ENCODE results near the gene COL5A1. TPM values are rescaled to one million over a fixed set of nuclear protein-coding genes. Genes with fewer than 3 reads are reported as not detected.

Gene COL5A1
- total and polyA plus RNA-seq, 2 experiments from 2014 or later = 2.5 to 13.1 TPM

DNA sequence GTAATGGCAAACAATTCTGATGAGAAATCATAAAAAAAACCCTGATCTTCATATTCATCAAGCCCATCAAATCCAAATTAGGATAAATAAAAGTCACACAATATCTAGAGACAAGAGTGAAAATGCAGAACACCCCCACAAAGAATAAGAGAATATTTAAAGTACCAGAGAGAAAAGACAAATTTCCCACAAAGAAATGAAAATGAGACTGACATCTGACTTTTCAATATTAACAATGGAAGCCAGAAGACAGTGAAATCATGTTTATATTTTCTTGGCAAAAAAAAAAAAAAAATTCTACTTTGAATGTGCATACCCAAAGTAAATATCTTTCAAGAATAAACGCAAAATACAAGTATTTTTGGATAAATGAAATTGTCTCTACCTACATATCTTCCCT, 28.9 kb upstream of the COL5A1 start:
- no peak overlapping the region for H2AFZ ChIP-seq
- no peak overlapping the region for H3K4me3 Mint-ChIP-seq
- H3K4me1 ChIP-seq (ENCODE audit: insufficient read depth) = no peaks in the 10 kb centered on the region
- TF ChIP-seq JUNB (IDR thresholded peaks at IDR 0.05; ENCODE audit: unreplicated experiment) (no peak), ETS1 (IDR thresholded peaks at IDR 0.05) (no peak), CREB1 (CRISPR knock-in tag; IDR thresholded peaks at IDR 0.05; ENCODE audit: low read depth) (no peak), ZNF331 (CRISPR knock-in tag; IDR thresholded peaks at IDR 0.05; ENCODE audit: low read depth) (no peak), EZH2phosphoT487 (IDR thresholded peaks at IDR 0.05; ENCODE audit: unreplicated experiment) (no peak), EZH2 (IDR thresholded peaks at IDR 0.05; ENCODE audit: low read depth, unreplicated experiment) (no peak), ZNF114 (CRISPR knock-in tag; IDR thresholded peaks at IDR 0.05) (no peak), STAT1 (IDR thresholded peaks at IDR 0.05; ENCODE audit: unreplicated experiment) (no peak)
- TF ChIP-seq, protein P1, sequence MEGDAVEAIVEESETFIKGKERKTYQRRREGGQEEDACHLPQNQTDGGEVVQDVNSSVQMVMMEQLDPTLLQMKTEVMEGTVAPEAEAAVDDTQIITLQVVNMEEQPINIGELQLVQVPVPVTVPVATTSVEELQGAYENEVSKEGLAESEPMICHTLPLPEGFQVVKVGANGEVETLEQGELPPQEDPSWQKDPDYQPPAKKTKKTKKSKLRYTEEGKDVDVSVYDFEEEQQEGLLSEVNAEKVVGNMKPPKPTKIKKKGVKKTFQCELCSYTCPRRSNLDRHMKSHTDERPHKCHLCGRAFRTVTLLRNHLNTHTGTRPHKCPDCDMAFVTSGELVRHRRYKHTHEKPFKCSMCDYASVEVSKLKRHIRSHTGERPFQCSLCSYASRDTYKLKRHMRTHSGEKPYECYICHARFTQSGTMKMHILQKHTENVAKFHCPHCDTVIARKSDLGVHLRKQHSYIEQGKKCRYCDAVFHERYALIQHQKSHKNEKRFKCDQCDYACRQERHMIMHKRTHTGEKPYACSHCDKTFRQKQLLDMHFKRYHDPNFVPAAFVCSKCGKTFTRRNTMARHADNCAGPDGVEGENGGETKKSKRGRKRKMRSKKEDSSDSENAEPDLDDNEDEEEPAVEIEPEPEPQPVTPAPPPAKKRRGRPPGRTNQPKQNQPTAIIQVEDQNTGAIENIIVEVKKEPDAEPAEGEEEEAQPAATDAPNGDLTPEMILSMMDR (conservative IDR thresholded peaks at IDR 0.05; ENCODE audit: low read depth in 2 of 2) = no peak
- TF ChIP-seq, protein P2, sequence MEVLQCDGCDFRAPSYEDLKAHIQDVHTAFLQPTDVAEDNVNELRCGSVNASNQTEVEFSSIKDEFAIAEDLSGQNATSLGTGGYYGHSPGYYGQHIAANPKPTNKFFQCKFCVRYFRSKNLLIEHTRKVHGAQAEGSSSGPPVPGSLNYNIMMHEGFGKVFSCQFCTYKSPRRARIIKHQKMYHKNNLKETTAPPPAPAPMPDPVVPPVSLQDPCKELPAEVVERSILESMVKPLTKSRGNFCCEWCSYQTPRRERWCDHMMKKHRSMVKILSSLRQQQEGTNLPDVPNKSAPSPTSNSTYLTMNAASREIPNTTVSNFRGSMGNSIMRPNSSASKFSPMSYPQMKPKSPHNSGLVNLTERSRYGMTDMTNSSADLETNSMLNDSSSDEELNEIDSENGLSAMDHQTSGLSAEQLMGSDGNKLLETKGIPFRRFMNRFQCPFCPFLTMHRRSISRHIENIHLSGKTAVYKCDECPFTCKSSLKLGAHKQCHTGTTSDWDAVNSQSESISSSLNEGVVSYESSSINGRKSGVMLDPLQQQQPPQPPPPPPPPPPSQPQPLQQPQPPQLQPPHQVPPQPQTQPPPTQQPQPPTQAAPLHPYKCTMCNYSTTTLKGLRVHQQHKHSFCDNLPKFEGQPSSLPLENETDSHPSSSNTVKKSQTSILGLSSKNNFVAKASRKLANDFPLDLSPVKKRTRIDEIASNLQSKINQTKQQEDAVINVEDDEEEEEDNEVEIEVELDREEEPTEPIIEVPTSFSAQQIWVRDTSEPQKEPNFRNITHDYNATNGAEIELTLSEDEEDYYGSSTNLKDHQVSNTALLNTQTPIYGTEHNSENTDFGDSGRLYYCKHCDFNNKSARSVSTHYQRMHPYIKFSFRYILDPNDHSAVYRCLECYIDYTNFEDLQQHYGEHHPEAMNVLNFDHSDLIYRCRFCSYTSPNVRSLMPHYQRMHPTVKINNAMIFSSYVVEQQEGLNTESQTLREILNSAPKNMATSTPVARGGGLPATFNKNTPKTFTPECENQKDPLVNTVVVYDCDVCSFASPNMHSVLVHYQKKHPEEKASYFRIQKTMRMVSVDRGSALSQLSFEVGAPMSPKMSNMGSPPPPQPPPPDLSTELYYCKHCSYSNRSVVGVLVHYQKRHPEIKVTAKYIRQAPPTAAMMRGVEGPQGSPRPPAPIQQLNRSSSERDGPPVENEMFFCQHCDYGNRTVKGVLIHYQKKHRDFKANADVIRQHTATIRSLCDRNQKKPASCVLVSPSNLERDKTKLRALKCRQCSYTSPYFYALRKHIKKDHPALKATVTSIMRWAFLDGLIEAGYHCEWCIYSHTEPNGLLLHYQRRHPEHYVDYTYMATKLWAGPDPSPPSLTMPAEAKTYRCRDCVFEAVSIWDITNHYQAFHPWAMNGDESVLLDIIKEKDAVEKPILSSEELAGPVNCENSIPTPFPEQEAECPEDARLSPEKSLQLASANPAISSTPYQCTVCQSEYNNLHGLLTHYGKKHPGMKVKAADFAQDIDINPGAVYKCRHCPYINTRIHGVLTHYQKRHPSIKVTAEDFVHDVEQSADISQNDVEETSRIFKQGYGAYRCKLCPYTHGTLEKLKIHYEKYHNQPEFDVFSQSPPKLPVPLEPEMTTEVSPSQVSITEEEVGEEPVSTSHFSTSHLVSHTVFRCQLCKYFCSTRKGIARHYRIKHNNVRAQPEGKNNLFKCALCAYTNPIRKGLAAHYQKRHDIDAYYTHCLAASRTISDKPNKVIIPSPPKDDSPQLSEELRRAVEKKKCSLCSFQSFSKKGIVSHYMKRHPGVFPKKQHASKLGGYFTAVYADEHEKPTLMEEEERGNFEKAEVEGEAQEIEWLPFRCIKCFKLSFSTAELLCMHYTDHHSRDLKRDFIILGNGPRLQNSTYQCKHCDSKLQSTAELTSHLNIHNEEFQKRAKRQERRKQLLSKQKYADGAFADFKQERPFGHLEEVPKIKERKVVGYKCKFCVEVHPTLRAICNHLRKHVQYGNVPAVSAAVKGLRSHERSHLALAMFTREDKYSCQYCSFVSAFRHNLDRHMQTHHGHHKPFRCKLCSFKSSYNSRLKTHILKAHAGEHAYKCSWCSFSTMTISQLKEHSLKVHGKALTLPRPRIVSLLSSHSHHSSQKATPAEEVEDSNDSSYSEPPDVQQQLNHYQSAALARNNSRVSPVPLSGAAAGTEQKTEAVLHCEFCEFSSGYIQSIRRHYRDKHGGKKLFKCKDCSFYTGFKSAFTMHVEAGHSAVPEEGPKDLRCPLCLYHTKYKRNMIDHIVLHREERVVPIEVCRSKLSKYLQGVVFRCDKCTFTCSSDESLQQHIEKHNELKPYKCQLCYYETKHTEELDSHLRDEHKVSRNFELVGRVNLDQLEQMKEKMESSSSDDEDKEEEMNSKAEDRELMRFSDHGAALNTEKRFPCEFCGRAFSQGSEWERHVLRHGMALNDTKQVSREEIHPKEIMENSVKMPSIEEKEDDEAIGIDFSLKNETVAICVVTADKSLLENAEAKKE (CRISPR knock-in tag; IDR thresholded peaks at IDR 0.05) = no peak
- H3K36me3 ChIP-seq (ENCODE audit: insufficient read depth) = no peaks in the 10 kb centered on the region
- H3K9me3 Mint-ChIP-seq = peaks cover 34% of the 10 kb centered on the region
- no peak overlapping the region for H3K27ac Mint-ChIP-seq
- H3K79me2 ChIP-seq (replicated peaks; ENCODE audit: insufficient read depth) = no peaks in the 10 kb centered on the region
- H3K27me3 ChIP-seq (ENCODE audit: insufficient read depth) = no peaks in the 10 kb centered on the region
- no peak overlapping the region for H3K4me2 ChIP-seq
- ATAC-seq (no peak), DNase-seq (ENCODE audit: low spot score) (no peak)
- no peaks in the 10 kb centered on the region for H4K20me1 ChIP-seq (replicated peaks; ENCODE audit: insufficient read depth)
- H3K27me3 Mint-ChIP-seq (ENCODE audit: insufficient read depth, low read depth, poor library complexity) = peaks cover 3% of the 10 kb centered on the region
- H3K36me3 Mint-ChIP-seq (ENCODE audit: low read depth) = peaks cover 10% of the 10 kb centered on the region; the same call in 2 of the 3 replicates
- no peaks in the 10 kb centered on the region for H3F3A ChIP-seq (replicated peaks; ENCODE audit: low read depth)
- no peaks in the 10 kb centered on the region for H3K4me1 Mint-ChIP-seq
- no peaks in the 10 kb centered on the region for H3K9me2 ChIP-seq (ENCODE audit: insufficient read depth)
- H3K4me3 ChIP-seq = no peak overlapping the region
- H3K27ac ChIP-seq (ENCODE audit: low read depth) = no peak overlapping the region

All from GM23338 (cell line).